Right cardiac atrium (tissue), 5 donors: ENCODE data around the gene CPB1. TPM values are rescaled to one million over a fixed set of nuclear protein-coding genes. Genes with fewer than 3 reads are reported as not detected.
A peak's percentile ranks its signal among the peaks of the same experiment; 100 is the strongest.

Experiments
- ATAC-seq, 2 donors: fragments of 200-7000 bp; cut with Tn5 transposase; one replicate each; pipeline versions ENCODE4 v1.8.0 to v1.9.1; 2020; ENCODE audit warnings: moderate library complexity in 2 of 2, mild to moderate bottlenecking in 1 of 2
- DNase-seq, 3 donors: peaks; one replicate each; pipeline ENCODE4 v3.0.0-alpha.2; 2020
- H3K27ac ChIP-seq: one replicate; pipeline ENCODE4 v1.5.1; 2013; ENCODE audit warnings: mild to moderate bottlenecking, low read length, control low read depth, moderate library complexity
- H3K27me3 ChIP-seq: one replicate; pipeline ENCODE4 v1.6.1; 2013; ENCODE audit not compliant: control insufficient read depth, insufficient read depth
- H3K4me1 ChIP-seq: one replicate; pipeline ENCODE4 v1.6.1; 2013; ENCODE audit warnings: low read length; ENCODE audit not compliant: control insufficient read depth, insufficient read depth
- H3K4me3 ChIP-seq: one replicate; pipeline ENCODE4 v1.5.1; 2013; ENCODE audit warnings: low read length, control low read depth
- H3K9me3 ChIP-seq: one replicate; pipeline ENCODE4 v1.6.1; 2013; ENCODE audit warnings: low read length; ENCODE audit not compliant: control insufficient read depth
- WGBS: extraction: QIAGEN DNeasy Blood & Tissue Kit; methylation state at CpG from one replicate; pipeline ENCODE4 v1.1.7; 2013; 5-methylcytosine and 5-hydroxymethylcytosine counted together
- intact Hi-C, 4 donors: fragments of 100-400 bp; cut with DNase I; formaldehyde crosslinking; loops; one replicate each; pipeline versions ENCODE4 v1.11.0 to v1.14.0; 2022 to 2023
- polyA plus RNA-seq: library from polyadenylated mRNA; stranded (reverse); fragments of 200-250 nt; gene quantifications from one replicate; pipeline ENCODE4 v1.2.3, GENCODE V29; 2013
- total RNA-seq, 4 donors: library from RNA; stranded (reverse); fragmentation: NEBNext Ultra II Directional; extraction: Animal tissue kit (Norgen Biotek cat#: 25700); gene quantifications; one replicate each; pipeline ENCODE4 v1.2.1, GENCODE V29; 2021
- donor health status: healthy with polysubstance abuse.
- donor health status: DM: no; HTN: yes; CAD: no.
- donor health status: DM: no; HTN: no; CAD: no.
- donor health status: DM: no; HTN: yes; CAD: no; lungs with severe emphysema.
- donor health status: DM: yes; HTN: yes; CAD: no.

CPB1 gene
- total and polyA plus RNA-seq, 5 donors: 0.27 to 2.4 (median 0.62) TPM; not detected in 2

DNA sequence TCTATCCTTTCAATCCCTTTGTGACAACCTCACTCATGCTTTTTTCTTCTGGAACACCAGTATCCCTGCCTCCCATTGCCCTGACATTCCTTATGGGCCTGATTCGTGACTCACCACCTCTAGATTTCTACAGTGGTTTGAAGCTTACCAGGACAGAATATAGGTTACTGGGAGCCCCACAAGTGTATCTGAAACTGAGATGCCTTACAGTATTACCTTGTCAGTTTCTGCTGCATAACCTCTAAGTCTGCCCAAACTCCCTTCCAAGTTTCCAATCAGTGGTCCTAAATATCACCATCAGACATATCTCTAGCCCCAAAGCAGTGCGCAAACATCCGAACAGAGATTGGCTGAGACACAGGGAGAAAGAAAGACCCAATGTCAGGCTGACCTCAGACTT, 5.6 kb downstream of the CPB1 start:
- no peak for ATAC-seq
- WGBS: 85% methylated on average over 3 of the region's 3 CpGs

DNA sequence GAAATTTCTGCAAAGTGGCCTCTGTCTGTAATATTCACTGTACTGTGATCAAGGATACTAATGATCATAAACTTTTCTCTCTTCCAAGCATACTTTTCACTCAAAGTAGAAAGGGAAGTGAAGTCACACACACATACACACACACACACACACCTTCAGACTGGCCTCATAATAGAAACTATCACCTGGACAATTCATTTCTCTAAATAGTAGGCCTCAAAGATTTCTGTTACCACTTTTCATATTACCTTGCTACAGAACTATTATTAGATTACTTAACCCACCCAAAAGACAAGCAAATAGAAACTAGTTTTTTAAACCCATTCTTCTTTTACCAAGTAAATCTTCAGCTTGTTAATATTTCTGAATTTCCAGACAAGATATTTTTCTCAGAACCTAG, 12.2 kb downstream of the CPB1 start:
- Histone ChIP-seq H3K27me3 (no peaks in the 10 kb centered on the region), H3K4me1 (no peaks in the 10 kb centered on the region), H3K4me3 (no peak overlapping the region), H3K27ac (no peak overlapping the region), H3K9me3 (no peaks in the 10 kb centered on the region)
- DNase-seq (no peak), ATAC-seq (no peak)
- intact Hi-C loops: no loop called here

More for the DNA sequence above, 5.6 kb downstream of the CPB1 start:
- intact Hi-C loops: no loop called here
- no peak overlapping the region for H3K4me3 ChIP-seq
- H3K27ac ChIP-seq: no peak overlapping the region
- H3K4me1 ChIP-seq: no peaks in the 10 kb centered on the region
- H3K27me3 ChIP-seq: no peaks in the 10 kb centered on the region
- DNase-seq: no peak
- H3K9me3 ChIP-seq: no peaks in the 10 kb centered on the region

- H3K27me3 ChIP-seq: no peaks in the 10 kb centered on the region
- ATAC-seq (no peak), DNase-seq (no peak)
- WGBS: 65% methylated on average over 4 of the region's 4 CpGs
- intact Hi-C loops: no loop called here
- no peak overlapping the region for H3K27ac ChIP-seq
- no peak overlapping the region for H3K4me3 ChIP-seq
- no peaks in the 10 kb centered on the region for H3K9me3 ChIP-seq
- H3K4me1 ChIP-seq: no peaks in the 10 kb centered on the region
These were observed 12.8 kb downstream of the CPB1 start for GRCh38 chr3:148840451-148840850.

DNA sequence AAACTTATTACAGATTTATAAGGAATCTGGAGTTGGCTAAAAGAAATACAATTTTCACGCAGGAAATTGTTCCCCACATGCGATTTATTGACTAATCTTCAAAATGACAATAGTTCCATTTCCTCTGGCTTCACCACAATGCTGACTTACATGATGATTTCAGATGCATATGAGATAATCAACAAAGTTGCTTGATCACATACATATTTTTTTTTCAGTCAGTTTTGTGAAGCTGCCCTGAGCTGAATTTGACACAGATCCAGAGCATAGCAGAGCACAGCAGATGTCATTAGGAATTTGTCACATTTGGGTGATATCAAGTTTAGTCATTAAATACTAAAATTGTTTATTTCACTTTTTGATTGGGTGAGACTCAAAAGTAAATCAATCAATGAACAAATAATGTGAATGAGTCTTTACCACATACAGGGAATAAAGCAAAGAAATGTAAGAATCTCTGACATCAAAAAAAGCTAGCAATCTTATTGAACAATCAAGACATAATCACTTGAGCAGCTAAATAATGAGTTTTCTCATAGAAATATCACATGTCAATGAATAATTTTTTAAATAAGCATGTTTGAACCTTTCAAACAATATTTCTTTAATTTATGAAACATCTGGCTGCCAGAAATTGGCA, 18.3 kb downstream of the CPB1 start:
- ATAC-seq: no peak
- 69% methylated on average over 2 of the region's 2 CpGs for WGBS
- intact Hi-C loops: no loop called here
- no peaks in the 10 kb centered on the region for H3K4me1 ChIP-seq
- no peaks in the 10 kb centered on the region for H3K9me3 ChIP-seq
- no peak for DNase-seq
- H3K4me3 ChIP-seq: no peak overlapping the region
- no peak overlapping the region for H3K27ac ChIP-seq
- H3K27me3 ChIP-seq: no peaks in the 10 kb centered on the region

DNA sequence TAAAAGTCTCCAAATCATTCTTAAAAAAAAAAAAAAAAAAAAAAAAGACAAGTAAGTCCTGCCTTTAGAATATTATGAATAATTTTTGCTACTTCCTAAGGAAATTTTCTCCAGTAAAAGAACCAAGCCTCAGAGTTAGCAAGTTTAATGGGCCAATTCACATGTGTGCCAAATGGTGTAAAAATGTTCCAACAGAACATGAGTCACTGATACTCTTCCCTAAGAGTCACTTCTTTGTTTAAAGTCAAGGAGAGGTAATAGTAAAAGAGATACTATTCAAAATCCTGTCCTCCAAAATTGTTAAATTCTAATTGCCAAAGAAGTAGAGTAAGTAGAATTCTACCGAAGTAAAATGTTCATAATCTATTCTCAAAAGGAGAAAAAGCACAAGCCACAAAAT, 19.7 kb downstream of the CPB1 start:
- no peak overlapping the region for H3K4me3 ChIP-seq
- no peaks in the 10 kb centered on the region for H3K4me1 ChIP-seq
- no peaks in the 10 kb centered on the region for H3K9me3 ChIP-seq
- intact Hi-C loops: no loop called here
- ATAC-seq (peak; percentile 36 to 66), DNase-seq (no peak)
- H3K27me3 ChIP-seq: no peaks in the 10 kb centered on the region
- H3K27ac ChIP-seq: no peak overlapping the region
- 35% methylated on average over 1 of the region's 1 CpG for WGBS

DNA sequence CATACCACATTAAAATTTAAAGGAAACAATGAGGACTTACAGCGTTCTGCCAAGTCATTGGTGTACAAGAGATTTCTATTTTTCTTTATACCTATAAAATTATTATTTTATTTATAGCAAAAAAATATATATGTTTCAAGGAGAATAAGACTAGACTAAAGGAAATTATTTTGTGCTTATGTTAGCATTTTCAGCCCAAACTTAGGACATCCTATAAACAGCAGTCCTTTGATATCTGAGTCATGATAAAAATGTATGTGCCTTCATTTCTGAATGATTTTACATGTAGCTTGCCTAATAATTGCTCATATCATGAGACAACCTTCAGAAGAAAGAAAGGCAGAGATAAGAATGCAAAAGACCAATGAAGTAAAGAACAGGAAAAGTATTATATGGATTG, 20.8 kb downstream of the CPB1 start:
- Histone ChIP-seq H3K4me3 (no peak overlapping the region), H3K27ac (no peak overlapping the region), H3K27me3 (no peaks in the 10 kb centered on the region), H3K9me3 (no peaks in the 10 kb centered on the region), H3K4me1 (no peaks in the 10 kb centered on the region)
- WGBS: 85% methylated on average over 1 of the region's 1 CpG
- no peak for ATAC-seq
- DNase-seq: no peak
- intact Hi-C loops: no loop called here

DNA sequence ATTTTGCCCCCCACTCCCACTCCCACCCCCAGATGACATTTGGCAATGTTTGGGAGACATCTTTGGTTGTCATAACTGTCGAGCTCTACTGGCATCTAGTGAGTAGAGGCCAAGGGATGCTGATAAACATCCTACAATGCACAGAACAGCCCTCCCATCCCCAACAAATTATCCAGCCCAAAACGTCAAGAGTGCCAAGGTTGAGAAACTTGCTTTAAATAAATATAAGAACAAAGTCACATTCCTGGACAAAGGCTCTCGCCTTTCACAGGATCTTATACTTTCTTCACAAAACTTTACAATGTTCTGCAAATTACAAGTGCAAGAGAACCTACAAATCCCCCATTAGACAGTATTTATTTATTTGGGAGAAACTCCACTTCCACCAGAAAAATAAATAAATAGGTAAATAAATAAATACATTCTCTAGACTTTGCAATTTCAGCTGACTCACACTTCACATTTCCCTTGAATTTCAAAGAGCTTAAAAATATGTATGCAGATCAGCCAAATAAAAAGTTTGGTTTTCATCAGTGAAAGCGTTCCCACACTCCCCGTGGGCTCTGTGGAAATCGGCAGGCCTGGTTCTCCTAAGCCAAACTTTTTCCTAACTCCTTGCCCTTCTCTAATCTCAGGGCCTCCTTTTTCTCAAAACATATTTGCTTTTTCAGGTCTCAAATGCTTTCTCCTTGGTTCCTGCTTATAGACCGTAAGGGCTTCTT, 24.8 kb downstream of the CPB1 start:
- no peaks in the 10 kb centered on the region for H3K4me1 ChIP-seq
- H3K27ac ChIP-seq: no peak overlapping the region
- no peaks in the 10 kb centered on the region for H3K9me3 ChIP-seq
- 60% methylated on average over 7 of the region's 7 CpGs for WGBS
- intact Hi-C loops: no loop called here
- DNase-seq: no peak
- no peaks in the 10 kb centered on the region for H3K27me3 ChIP-seq
- ATAC-seq: peak in 1 of 2 donors; percentile 43
- H3K4me3 ChIP-seq: no peak overlapping the region

- H3K27ac ChIP-seq: no peak overlapping the region
- WGBS: 59% methylated on average over 2 of the region's 2 CpGs
- ATAC-seq: no peak
- DNase-seq: no peak
- no peak overlapping the region for H3K4me3 ChIP-seq
- intact Hi-C loops: no loop called here
- H3K9me3 ChIP-seq: no peaks in the 10 kb centered on the region
- no peaks in the 10 kb centered on the region for H3K27me3 ChIP-seq
- H3K4me1 ChIP-seq: no peaks in the 10 kb centered on the region
These were observed 25.5 kb downstream of the CPB1 start for GRCh38 chr3:148853076-148853475.

DNA sequence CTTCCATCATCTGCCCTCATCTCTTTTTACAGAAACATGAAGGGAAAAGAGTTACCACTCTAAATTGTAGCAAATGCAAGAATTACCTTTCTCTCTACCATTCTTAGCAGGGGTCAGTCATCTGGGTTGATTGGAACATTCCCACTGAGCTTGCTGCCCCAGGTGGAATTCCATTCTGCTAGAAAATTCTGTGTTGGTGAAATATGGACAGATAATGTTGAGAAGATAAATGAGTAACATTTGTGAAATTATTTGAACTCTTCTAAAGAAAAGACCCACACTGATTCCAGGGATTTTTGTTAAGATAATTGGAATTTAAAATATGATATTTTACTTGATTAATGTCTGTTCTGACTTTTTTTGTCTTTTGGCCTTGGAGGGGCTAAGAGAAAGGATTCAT, 26.4 kb downstream of the CPB1 start:
- intact Hi-C loops: no loop called here
- DNase-seq (no peak), ATAC-seq (no peak)
- Histone ChIP-seq H3K4me3 (no peak overlapping the region), H3K27ac (no peak overlapping the region), H3K27me3 (no peaks in the 10 kb centered on the region), H3K9me3 (no peaks in the 10 kb centered on the region), H3K4me1 (no peaks in the 10 kb centered on the region)

GRCh38 chr3:148856384-148856783, 28.8 kb downstream of the CPB1 start:
- no peaks in the 10 kb centered on the region for H3K9me3 ChIP-seq
- no peak overlapping the region for H3K27ac ChIP-seq
- WGBS: 74% methylated on average over 3 of the region's 3 CpGs
- no peaks in the 10 kb centered on the region for H3K4me1 ChIP-seq
- DNase-seq (no peak), ATAC-seq (no peak)
- intact Hi-C loops: no loop called here
- no peak overlapping the region for H3K4me3 ChIP-seq
- no peaks in the 10 kb centered on the region for H3K27me3 ChIP-seq

GRCh38 chr3:148857316-148857715, 29.7 kb downstream of the CPB1 start:
- ATAC-seq: no peak
- H3K27me3 ChIP-seq: no peaks in the 10 kb centered on the region
- WGBS: 68% methylated on average over 4 of the region's 4 CpGs
- intact Hi-C loops: no loop called here
- DNase-seq: no peak
- no peak overlapping the region for H3K4me3 ChIP-seq
- H3K9me3 ChIP-seq: no peaks in the 10 kb centered on the region
- no peak overlapping the region for H3K27ac ChIP-seq
- H3K4me1 ChIP-seq: no peaks in the 10 kb centered on the region
